ENCODE measurements around the gene CAMK2N1. TPM values are rescaled to one million over a fixed set of nuclear protein-coding genes. Genes with fewer than 3 reads are reported as not detected.
A peak's percentile ranks its signal among the peaks of the same experiment; 100 is the strongest.

Gene CAMK2N1
- total and polyA plus RNA-seq, 2 experiments from 2014 or later: 0.52 to 2.9 TPM

DNA sequence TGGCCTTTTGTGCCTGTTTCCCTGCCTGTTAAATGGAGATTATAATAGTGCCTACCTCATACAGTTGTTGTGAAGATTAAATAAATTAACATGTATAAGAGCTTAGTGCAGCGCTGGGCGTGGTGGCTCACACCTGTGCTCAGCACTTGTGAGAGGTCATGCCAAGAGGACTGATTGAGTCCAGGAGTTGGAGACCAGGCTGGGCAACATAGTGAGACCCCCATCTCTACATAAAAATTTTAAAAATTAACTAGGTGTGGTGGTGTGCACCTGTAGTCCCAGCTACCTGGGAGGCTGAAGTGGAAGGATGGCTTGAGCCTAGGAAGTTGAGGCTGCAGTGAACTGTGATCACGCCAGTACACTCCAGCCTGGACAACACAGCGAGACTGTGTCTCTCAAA, 12.1 kb downstream of the CAMK2N1 start (continued):
- TF ChIP-seq ZNF331 (CRISPR knock-in tag; IDR thresholded peaks at IDR 0.05; ENCODE audit: low read depth): no peak
- TF ChIP-seq, protein P1, sequence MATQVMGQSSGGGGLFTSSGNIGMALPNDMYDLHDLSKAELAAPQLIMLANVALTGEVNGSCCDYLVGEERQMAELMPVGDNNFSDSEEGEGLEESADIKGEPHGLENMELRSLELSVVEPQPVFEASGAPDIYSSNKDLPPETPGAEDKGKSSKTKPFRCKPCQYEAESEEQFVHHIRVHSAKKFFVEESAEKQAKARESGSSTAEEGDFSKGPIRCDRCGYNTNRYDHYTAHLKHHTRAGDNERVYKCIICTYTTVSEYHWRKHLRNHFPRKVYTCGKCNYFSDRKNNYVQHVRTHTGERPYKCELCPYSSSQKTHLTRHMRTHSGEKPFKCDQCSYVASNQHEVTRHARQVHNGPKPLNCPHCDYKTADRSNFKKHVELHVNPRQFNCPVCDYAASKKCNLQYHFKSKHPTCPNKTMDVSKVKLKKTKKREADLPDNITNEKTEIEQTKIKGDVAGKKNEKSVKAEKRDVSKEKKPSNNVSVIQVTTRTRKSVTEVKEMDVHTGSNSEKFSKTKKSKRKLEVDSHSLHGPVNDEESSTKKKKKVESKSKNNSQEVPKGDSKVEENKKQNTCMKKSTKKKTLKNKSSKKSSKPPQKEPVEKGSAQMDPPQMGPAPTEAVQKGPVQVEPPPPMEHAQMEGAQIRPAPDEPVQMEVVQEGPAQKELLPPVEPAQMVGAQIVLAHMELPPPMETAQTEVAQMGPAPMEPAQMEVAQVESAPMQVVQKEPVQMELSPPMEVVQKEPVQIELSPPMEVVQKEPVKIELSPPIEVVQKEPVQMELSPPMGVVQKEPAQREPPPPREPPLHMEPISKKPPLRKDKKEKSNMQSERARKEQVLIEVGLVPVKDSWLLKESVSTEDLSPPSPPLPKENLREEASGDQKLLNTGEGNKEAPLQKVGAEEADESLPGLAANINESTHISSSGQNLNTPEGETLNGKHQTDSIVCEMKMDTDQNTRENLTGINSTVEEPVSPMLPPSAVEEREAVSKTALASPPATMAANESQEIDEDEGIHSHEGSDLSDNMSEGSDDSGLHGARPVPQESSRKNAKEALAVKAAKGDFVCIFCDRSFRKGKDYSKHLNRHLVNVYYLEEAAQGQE (IDR thresholded peaks at IDR 0.05; ENCODE audit: unreplicated experiment): no peak
- TF ChIP-seq STAT1 (IDR thresholded peaks at IDR 0.05; ENCODE audit: unreplicated experiment): no peak
- TF ChIP-seq, protein P2, sequence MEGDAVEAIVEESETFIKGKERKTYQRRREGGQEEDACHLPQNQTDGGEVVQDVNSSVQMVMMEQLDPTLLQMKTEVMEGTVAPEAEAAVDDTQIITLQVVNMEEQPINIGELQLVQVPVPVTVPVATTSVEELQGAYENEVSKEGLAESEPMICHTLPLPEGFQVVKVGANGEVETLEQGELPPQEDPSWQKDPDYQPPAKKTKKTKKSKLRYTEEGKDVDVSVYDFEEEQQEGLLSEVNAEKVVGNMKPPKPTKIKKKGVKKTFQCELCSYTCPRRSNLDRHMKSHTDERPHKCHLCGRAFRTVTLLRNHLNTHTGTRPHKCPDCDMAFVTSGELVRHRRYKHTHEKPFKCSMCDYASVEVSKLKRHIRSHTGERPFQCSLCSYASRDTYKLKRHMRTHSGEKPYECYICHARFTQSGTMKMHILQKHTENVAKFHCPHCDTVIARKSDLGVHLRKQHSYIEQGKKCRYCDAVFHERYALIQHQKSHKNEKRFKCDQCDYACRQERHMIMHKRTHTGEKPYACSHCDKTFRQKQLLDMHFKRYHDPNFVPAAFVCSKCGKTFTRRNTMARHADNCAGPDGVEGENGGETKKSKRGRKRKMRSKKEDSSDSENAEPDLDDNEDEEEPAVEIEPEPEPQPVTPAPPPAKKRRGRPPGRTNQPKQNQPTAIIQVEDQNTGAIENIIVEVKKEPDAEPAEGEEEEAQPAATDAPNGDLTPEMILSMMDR (conservative IDR thresholded peaks at IDR 0.05; ENCODE audit: low read depth in 2 of 2): no peak
- no peak for TF ChIP-seq CREB1 (CRISPR knock-in tag; IDR thresholded peaks at IDR 0.05; ENCODE audit: low read depth)
- no peak for TF ChIP-seq EZH2phosphoT487 (IDR thresholded peaks at IDR 0.05; ENCODE audit: unreplicated experiment)

DNA sequence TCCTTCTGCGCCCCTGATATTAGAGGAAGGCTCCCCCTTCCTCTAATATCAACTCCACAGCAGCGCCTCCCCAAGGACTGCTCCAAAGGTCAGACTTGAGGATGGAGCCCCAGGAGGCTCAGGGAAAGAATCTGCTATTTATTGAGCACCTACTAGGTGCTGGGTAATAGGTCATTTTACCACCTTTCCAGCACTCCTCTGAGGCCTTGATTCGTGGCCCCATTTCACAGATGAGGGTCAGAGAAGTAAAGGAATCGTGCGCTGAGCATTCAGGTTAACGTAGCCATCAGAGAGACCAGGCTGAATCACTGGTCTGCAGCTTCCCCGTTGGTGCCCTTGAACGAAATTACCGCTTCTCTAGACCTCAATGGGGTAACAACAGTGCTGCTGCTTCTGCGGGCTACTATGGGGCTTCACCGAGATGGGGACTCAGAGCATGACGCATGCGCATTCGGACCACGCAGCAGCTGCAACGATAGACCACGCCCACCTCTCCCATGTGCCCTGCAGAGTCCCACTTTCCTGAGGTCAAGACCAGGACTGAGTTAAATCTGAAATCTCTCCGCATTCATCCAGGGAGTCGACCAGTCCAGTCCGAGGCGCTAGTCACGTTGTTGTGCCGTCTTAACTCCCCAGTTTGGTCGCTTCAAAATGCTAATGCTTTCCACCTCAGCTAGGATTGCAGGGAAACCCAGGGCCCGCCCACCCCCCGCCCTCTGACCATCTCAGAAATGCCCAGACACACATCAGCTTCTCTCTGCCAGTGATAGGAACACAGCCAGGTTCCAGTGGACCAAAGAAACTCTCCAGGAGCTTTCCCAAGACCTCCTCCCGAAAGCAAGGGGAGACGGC, 12.9 kb downstream of the CAMK2N1 start:
- H3K36me3 Mint-ChIP-seq (ENCODE audit: low read depth): no peaks in the 10 kb centered on the region
- H3K4me3 Mint-ChIP-seq: peak overlapping the region; percentile 68
- no peaks in the 10 kb centered on the region for H3K9me2 ChIP-seq (ENCODE audit: insufficient read depth)
- H3K27ac Mint-ChIP-seq: peak overlapping the region; percentile 89; the same call in 1 of the 2 replicates
- H3K27me3 ChIP-seq (ENCODE audit: insufficient read depth): peaks cover 13% of the 10 kb centered on the region; the same call in 1 of the 2 replicates
- DNase-seq (ENCODE audit: low spot score) (peak; percentile 95), ATAC-seq (peak; percentile 83)
- no peaks in the 10 kb centered on the region for H3K9me3 Mint-ChIP-seq
- no peaks in the 10 kb centered on the region for H4K20me1 ChIP-seq (replicated peaks; ENCODE audit: insufficient read depth)
- no peaks in the 10 kb centered on the region for H3K36me3 ChIP-seq (ENCODE audit: insufficient read depth)
- peaks cover 20% of the 10 kb centered on the region for H3K27me3 Mint-ChIP-seq (ENCODE audit: insufficient read depth, low read depth, poor library complexity)
- H3K4me2 ChIP-seq: peak overlapping the region; percentile 75
- peaks cover 32% of the 10 kb centered on the region for H3K4me1 ChIP-seq (ENCODE audit: insufficient read depth)
- TF ChIP-seq ZNF462 (CRISPR knock-in tag; IDR thresholded peaks at IDR 0.05) (no peak), POLR2AphosphoS5 (IDR thresholded peaks at IDR 0.05; ENCODE audit: low read depth) (peak; percentile 72)
- H2AFZ ChIP-seq: peak overlapping the region; percentile 57
- H3K27ac ChIP-seq (ENCODE audit: low read depth): no peak overlapping the region
- no peaks in the 10 kb centered on the region for H3K79me2 ChIP-seq (replicated peaks; ENCODE audit: insufficient read depth)
- peak overlapping the region; percentile 45 for H3K4me3 ChIP-seq
- no peaks in the 10 kb centered on the region for H3F3A ChIP-seq (replicated peaks; ENCODE audit: low read depth)
- peaks cover 40% of the 10 kb centered on the region for H3K4me1 Mint-ChIP-seq

All from GM23338 (cell line).